ENCODE measurements around the gene NUFIP1.
"Not testable (repeated sequence)": the region's sequence is repeated elsewhere in the genome, so short reads cannot be mapped to it uniquely, and the experiment has no call there.

Gene NUFIP1

DNA sequence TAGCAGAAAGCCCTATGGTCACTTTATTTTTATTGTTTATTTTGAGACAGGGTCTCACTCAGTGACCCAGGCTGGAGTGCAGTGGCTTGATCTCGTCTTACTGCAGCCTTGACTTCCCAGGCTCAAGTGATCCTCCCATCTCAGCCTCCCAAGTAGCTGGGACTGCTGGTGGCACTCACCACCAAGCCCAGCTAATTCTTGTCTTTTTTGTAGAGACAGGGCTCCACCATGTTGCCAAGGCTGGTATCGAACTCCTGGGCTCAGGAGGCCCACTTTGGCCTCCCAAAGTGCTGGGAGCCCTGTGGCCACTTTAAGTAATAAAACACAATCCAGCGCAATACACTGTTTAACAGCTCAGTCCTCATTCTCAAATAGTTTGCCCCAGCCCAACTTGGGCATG is 69.3 kb downstream of the NUFIP1 start:
- DNase-seq (ENCODE audit: low read depth, low spot score), result no peak

DNA sequence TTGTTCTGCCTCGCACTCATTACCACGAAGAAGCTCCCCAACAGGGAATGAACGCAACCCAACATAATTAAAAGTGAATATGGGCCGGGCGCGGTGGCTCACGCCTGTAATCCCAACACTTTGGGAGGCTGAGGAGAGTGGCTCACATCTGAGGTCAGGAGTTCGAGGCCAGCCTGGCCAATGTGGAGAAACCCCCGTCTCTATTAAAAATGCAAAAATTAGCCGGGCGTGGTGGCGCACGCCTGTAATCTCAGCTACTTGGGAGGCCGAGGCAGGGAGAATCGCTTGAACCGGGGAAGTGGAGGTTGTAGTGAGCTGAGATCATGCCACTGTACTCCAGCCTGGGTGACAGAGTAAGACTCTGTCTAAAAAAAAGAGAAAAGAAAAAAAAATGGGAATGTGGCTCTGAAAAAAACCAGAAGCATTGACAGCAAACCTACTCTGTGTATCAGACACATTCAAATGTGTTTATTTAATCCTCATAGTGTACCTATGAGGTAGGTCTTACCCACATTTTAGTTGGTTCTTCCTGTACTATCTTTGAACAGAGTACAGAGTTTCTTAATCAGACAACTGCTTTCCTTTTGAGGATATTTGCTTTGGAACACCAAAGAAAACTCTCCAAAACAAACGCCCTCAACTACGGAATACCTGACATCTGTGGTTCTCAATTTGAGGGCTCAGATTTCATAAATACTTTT is 70.0 kb downstream of the NUFIP1 start:
- DNase-seq (ENCODE audit: low read depth, low spot score), result no peak

DNA sequence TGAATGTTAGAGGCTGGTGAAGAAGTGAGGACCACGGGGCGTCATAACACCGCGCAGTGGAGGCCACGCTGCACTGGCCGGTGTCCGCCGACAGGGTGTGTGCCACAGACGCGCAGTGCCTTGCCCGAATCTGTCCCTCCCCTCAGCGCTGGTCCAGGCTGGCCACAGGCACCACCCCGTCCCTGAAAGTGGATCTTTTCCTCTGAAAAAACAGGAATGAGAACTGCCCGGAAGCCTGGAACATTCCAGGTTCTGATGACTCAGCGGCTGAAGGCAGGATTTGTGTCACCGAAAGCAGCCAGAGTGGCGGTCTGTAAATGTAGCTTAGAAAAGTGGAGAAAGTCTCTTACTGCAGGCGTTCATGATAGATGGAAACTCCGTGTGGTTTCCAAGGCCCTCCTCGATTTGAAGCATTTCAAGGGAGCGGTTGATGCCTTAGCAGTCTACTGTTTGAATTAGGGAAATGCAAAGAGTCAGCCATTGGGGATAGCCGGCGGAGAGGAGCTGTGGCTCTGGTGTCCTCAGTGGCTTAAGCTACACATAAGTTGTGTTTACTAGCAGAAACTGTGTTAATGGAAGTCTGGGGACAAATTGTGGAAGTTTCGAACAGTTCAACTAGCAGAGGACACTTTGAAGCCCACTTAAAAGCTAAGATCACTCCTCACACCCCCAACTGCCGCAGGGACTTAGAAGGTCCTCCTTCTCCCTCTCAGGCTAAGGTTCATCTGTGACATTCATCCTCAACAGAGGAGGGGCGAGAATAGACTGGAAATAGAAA is 70.8 kb downstream of the NUFIP1 start:
- DNase-seq (ENCODE audit: low read depth, low spot score), result peak; percentile 98

DNA sequence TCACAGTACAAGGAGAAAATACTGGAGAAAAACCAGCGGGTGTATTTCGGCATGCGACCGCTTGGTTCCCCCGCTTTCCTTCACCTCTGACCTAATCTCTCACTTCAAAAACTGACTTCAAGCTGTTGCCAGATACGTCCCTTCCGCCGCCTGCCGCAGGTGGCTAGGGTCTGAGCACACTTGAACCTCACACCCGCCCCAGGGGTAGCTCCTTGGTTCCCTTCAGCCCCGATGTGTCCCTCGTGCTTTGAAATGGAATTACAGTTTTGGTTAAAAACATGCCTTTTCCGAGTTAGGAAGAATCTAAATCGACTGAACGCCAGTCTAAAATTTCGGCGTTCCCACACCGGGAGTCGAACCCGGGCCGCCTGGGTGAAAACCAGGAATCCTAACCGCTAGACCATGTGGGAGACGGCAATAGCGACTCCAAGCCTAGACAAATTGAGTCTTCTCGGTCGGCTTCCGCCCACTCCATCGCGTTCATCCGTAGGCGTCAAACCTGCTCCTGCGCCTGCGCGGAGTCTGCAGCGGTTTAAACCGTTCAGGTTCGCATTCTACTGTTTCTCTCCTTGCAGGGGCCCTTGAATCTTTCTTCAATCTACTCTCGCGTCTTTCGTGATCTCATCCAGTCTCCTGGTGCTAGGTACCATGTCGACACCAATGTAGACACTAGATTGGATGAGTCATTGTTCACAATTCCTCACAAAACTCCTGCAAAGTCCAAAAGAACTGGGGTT is 71.5 kb downstream of the NUFIP1 start:
- peak; percentile 98 for DNase-seq (ENCODE audit: low read depth, low spot score)

DNA sequence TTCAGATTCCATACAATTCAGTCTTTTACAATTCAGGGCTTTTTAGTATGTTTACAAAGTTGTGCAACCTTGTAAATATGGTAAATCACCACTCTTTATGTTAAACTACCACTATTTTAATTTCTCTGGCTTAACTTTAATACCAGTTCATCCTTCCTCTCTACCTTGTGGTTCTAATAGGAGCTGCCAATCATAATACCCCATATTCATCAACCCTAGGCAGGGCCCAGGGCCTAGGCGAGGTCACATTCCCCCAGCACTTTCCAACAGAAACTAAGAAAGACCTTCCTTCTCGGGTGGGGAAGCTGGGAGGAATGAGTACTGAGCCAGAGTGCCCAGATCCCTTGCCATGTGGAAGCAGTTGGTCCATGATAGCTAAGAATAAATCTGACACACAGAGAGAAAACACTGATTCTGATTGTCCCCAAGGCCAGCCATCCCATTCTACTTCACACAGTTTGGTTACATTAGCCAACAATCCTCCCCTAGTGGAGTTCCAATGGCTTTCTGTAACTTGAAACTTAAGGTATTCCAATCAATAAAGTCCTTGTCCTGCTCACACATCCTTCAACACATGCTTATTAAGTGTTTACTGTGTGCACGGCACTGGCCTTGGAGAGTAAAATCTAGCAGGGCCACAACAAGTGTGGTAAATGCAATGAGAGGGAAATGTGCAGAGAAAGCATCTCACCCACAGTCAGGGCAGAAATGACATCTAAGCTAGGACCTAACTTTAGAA is 76.8 kb downstream of the NUFIP1 start:
- no peak for DNase-seq (ENCODE audit: low read depth, low spot score)

DNA sequence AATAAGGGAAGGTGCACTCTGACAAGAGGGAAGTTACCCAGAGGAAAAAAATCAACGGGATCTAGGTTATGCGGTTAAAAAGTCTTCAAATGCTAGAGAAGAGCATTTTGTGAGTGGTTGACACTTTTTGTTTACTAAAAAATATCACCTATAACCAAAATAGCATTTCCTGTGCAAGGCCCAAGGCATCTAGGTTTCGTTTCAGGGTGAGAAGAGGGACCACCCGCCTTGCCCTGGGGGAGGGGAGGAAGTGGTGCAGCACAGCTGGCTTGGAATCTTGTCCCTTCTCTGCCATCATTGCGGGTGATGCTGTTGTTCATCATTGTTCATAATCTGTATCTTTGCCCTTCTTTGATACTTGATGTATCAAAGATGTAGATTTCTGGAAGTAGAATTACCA is 80.6 kb downstream of the NUFIP1 start:
- DNase-seq (ENCODE audit: low read depth, low spot score), result no peak

DNA sequence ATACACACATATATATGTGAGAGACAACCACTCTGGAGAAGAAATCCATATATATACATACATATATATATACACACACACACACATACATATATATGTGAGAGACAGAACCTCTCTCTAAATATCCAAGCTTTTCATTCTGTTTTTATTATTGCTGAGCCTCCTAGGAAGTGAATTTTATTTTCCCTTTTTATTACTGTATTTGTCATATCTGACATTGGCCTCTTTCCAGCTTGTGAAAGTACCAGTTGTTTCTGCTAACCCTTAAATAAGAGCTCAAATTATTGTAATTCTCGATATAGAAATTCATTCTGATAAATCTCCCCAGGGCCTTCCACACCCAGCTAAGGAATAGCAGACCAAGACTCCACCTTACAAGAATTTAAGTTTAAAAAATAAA is 81.0 kb downstream of the NUFIP1 start:
- no peak for DNase-seq (ENCODE audit: low read depth, low spot score)

DNA sequence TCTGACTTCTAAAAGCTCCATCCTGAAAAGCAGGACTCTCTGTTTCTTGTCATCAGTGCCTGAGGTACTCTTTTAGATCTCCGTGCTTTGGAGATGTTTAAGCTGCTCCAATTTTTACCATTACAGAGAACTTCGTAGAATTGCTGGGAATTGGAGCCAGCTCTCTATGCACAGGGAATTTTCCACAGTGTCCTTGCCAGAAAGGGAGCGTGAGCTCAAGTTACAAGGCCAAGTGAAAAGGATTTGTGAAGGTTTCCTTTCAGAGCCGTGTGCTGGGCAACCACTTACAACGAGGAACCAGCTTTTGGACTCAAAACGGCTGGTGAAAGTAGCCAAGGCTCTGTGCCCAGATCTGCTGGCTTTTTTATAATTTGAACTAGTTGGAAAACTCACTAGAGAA is 82.6 kb downstream of the NUFIP1 start:
- DNase-seq (ENCODE audit: low read depth, low spot score), result peak; percentile 88

DNA sequence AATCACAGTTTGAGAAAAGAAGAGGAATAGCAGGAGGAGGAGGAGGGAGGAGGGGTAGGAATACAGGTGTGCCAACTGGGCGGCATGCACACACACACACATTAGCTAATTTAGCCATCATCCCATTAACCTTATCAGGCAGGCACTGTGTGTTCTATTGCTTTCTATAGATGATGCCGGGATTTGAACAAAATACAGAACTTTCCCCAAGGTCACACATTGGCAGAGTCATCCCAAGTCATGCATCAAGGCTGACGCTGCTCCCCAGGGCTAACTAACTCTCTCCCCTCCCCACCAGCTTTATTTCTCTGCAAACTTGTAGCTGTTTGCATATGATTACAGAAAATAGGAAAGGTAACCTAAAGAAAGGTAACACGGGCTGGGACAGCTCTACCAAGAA is 83.0 kb downstream of the NUFIP1 start:
- no peak for DNase-seq (ENCODE audit: low read depth, low spot score)

DNA sequence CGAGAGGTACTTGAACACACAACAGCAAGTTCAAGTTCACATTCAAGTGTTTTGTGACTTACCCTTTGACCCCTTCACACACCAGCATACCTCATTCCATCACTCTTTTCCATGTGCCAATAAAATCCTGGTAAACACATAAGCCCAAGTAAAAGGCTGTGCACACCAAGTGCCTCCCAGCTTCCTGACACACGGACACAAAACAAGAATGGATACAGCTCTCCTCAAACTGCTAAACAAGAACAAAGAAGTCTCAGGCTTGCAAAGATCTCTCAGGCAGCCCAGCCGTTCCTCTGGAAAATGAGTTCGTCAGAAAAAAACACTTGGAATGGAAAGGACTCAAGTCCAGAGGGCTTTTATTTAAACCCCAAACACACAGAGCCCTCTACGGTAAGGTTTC is 83.7 kb downstream of the NUFIP1 start:
- DNase-seq (ENCODE audit: low read depth, low spot score), result no peak

DNA sequence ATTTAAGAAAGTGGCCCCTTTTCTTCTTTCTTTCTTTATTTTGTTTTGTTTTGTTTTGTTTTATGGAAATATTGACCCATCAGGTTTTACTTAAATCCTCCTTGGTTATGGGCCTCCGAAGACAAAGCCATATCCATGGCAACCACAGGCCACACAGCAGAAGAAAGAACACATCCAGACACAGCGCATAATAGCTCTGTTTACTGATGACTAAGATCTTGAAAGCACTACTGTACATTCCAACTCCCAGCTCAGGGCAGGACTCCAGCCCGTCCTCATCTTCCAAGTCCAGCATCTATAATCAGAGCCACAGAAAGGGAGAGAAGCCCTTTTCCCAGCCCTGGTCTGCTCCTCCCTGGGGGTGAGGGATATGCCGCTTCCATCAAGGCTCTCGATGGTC is 84.3 kb downstream of the NUFIP1 start:
- DNase-seq (ENCODE audit: low read depth, low spot score), result peak; percentile 96

DNA sequence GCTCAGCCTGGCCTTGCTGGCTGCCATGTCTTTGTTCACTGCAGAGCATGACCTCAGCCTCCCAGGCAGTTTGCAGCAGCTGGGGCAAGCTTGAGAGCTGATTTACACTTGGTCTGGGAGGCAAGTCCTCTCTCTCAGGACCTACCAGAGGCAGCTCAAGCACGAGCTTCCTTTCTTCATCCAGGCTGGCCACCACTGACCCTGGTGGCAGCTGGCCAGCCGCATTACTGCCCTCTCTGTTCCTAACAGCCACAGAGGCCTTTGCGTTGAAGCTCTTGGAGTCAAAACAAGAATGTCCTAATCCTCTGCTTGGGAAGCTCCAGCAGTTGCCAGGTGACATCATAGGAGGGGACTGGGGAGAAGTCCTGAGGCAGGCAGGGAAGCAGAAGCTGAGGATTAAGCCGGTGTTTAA is 85.7 kb downstream of the NUFIP1 start:
- peak; percentile 94 for DNase-seq (ENCODE audit: low read depth, low spot score)

DNA sequence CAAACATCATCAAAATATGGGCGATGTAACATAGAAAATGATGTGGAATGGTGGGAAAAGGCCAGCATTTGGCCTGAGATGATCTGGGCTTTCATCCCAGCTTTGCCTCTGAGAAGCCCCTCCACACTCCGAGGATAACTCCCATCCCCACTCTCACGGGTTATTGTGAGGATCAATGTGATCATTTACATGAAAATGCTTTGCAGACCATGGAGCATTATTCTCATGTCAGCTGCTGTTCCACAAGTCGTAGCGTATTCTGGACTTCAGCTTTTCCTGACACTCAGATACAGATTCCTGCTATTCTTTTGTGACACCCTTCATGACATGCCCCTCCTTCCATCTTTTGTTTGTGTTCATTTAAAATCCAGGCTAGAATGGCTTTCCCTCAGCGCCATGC is 86.5 kb downstream of the NUFIP1 start:
- DNase-seq (ENCODE audit: low read depth, low spot score), result no peak

DNA sequence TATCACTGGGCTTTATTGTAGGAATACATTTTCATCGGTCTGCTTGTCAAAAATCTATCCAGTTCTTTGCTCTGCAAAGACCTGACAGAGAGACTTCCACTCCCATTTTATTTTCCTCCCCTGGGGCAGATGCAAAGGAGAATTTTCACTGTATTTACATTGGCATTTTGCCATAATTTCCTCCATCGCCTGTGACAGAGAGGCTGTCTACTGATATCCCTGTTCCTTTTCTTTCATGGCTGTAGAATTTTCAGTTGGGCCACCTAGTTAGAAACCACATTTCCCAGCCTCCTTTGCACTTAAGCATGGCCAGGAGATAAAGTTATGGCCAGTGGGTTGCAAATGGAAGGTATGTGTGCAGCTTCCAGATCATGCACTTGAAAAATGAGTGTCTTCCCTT is 89.3 kb downstream of the NUFIP1 start:
- no peak for DNase-seq (ENCODE audit: low read depth, low spot score)

DNA sequence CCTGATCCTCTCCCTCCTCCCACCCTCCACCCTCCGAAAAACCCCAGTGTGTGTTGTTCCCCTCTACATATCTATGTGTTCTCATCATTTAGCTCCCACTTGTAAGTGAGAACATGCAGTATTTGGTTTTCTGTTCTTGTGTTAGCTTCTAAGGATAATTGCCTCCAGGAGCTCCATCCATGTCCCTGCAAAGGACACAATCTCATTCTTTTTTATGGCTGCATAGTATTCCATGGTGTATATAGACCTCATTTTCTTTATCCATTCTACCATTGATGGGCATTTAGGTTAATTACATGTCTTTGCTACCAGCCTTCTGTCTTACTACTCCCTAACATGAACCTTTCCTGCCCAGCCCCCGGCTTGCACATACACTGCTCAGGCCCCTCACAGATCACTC is 91.0 kb downstream of the NUFIP1 start:
- DNase-seq (ENCODE audit: low read depth, low spot score), result not testable (repeated sequence)

DNA sequence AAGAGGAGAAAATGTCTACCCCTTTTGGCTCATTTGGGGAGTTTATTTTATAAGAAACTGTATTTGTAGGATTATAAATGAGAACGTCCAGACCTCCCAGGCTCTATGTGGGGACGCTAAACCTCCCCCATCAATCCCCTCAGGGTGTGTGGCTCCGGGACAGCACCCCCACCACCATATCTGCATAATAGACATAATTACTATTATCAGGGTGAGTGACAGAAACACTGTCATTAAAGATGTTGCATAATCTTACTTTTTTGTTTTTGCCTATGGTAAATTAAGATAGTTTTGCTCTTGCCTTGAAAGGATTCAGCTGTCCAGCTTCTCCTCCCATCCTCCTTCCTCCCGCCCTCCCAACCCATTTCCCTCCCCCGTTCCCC is 93.3 kb downstream of the NUFIP1 start:
- no peak for DNase-seq (ENCODE audit: low read depth, low spot score)

DNA sequence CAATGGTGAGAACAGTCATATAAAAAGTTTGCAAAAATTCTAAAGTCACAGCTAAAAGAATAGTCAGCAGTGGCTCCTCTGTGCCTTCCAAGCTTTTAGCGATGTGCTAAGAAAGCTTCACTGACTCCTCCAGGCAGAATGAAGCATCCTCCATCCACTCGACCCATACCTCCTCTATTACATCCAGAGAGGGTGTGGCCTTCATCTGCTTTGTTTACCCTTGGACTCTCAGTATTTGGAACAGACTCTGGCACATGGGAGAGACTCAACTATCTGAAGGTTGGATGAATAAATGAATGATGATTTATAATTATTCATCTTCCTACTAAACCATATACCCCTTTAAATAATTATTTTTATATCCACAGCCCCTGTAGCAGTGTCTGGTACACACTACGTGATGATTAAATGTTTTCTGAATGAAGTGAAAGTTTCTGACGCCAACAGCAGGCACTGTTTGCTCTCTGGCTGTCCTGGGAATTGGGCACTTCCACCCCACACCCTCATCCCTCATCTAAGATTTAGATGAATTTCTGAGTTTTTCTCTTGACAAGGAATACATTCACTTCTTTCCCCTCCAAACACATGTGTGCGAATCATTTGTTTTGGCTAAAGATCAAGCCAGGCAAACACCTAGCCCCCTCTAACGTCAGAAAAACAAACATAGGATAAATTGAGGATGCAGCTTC is 93.9 kb downstream of the NUFIP1 start:
- DNase-seq (ENCODE audit: low read depth, low spot score), result no peak

DNA sequence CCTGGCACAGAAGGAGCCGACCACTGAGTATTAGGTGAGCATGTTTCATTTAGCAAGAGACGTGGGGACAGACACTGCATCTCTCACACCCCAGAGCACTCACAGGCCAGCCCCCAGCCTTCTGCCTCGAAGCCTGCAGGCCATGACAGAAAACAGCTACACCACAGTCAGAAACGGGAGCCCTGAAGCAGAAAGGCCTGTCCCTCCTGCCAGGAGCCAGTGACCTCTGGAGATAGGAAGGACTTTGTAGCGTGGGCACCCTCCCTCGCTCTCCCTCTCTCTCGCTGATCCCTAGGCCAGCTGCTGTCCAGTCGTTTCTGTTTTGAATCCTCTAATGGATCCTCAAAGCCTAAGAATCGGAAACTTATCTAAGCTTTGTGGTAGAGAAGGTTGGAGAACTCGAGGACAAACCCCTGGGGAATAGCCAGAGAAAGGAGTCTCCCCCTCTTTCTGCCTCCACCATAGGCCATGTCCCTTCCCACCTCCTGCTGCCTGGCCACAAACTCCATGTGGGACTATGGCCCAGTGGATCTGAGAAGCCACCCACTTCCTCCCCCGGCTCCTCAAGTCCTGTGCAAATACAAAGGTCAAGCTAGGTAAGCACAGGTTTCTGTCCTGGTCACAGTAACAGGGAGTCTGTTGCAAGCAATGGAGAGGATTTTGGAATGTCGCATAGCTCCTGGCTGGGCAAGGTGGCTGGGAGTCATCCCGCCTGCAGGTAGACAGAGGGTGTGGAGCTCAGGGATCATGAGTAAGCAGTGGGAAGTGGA is 95.1 kb downstream of the NUFIP1 start:
- no peak for DNase-seq (ENCODE audit: low read depth, low spot score)

Data from astrocyte of the hippocampus (primary cell).